Hepatocyte (in vitro differentiated cells): ENCODE measurements around the gene SLC27A2.

Experiments used
- EZH2 ChIP-seq: fragments of 200-600 bp; sonication (generic); IDR thresholded peaks from 2 replicates; pipeline ENCODE4 v1.6.1; 2016; ENCODE audit warnings: antibody characterized with exemption, mild to moderate bottlenecking, borderline replicate concordance
- EZH2phosphoT487 ChIP-seq: fragments of 200-600 bp; sonication (generic); IDR thresholded peaks from one replicate; pipeline ENCODE4 v1.6.1; 2018; ENCODE audit warnings: antibody characterized with exemption, mild to moderate bottlenecking, low read depth, moderate library complexity; ENCODE audit not compliant: unreplicated experiment, severe bottlenecking
- TF ChIP-seq, protein P1 (sequence below): fragments of 200-600 bp; sonication (generic); IDR thresholded peaks from 2 replicates; pipeline ENCODE4 v1.5.1; 2016; ENCODE audit warnings: antibody characterized with exemption, mild to moderate bottlenecking; ENCODE audit not compliant: poor library complexity

DNA sequence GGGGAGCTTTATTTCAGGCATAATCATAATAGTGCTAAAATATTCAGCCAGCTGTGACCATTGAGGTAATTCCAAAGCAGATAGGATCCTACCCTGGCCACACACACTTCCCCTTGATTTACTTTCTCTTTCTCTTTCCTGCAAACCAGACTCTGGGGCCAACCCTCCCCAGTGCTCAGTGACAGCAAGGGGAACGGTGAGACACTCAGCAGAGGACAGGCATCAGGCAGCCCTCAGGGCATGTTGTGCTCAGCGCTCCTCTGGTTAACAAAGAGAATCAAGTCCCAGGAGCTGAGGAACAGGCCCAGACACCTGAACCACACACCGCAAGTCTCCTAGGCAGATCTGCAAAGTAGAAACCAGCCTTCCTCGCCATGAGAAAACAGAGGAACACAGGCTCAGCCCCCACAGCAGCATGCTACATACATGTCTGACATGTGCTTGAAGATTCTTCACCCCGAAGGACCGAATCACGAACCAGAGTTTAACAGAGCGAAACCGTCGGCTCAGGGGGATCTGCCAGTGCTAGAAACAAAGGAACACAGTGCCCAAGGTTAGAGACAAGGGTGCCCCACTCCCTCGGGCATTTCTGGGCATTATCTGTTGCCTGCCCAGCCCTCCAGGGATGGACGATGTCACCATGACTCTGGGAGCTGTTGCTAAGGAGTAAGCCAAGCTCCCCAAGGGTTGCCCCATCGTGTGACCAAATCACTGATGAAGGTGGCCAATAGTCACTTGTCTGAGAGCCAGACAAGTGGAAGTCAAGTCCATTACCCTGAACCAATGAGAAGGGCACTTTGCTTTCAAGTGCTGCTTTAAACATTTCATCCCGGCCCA, 66.0 kb downstream of the SLC27A2 start:
- TF ChIP-seq, protein P1, sequence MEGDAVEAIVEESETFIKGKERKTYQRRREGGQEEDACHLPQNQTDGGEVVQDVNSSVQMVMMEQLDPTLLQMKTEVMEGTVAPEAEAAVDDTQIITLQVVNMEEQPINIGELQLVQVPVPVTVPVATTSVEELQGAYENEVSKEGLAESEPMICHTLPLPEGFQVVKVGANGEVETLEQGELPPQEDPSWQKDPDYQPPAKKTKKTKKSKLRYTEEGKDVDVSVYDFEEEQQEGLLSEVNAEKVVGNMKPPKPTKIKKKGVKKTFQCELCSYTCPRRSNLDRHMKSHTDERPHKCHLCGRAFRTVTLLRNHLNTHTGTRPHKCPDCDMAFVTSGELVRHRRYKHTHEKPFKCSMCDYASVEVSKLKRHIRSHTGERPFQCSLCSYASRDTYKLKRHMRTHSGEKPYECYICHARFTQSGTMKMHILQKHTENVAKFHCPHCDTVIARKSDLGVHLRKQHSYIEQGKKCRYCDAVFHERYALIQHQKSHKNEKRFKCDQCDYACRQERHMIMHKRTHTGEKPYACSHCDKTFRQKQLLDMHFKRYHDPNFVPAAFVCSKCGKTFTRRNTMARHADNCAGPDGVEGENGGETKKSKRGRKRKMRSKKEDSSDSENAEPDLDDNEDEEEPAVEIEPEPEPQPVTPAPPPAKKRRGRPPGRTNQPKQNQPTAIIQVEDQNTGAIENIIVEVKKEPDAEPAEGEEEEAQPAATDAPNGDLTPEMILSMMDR = no peak
- no peak for TF ChIP-seq EZH2
- no peak for TF ChIP-seq EZH2phosphoT487
